IMR-90 (cell line): ENCODE results near the gene ZDBF2. TPM values are rescaled to one million over a fixed set of nuclear protein-coding genes. Genes with fewer than 3 reads are reported as not detected.

Source experiments
- ATAC-seq: fragments of 200-7000 bp; cut with Tn5 transposase; 2 replicates; pipeline ENCODE4 v1.9.1; 2020; ENCODE audit warnings: low read depth, mild to moderate bottlenecking, moderate library complexity
- BruUV-seq: library from RNA; stranded (reverse); fragments of 400-500 nt; replicated peaks from 2 replicates; lab custom pipeline; 2021; lab: Mats Ljungman, UMichigan
- CTCF ChIA-PET: fragments of 300-600 bp; formaldehyde crosslinking; extraction: SDS; loops from one replicate; lab custom pipeline; 2021; ENCODE audit warnings: antibody characterized with exemption; lab: Yijun Ruan, JAX
- POLR2A ChIA-PET: fragments of 300-600 bp; sonication (Branson Sonifier 250); formaldehyde crosslinking; loops from one replicate; lab custom pipeline; 2022; ENCODE audit warnings: antibody characterized with exemption; ENCODE audit not compliant: unreplicated experiment; lab: Charles Lee
- DNase-seq: peaks from one replicate; pipeline ENCODE4 v3.0.0; 2013
- H2AFZ ChIP-seq: replicated peaks from 2 replicates; pipeline ENCODE3; 2013; ENCODE audit warnings: low read length, mild to moderate bottlenecking; ENCODE audit not compliant: poor library complexity
- H2AK5ac ChIP-seq: 2 replicates; pipeline ENCODE4 v1.6.1; 2013; ENCODE audit warnings: low read depth, low read length, inconsistent platforms
- H2AK9ac ChIP-seq: replicated peaks from 2 replicates; pipeline ENCODE3; 2013; ENCODE audit warnings: mild to moderate bottlenecking, low read depth, low read length, moderate library complexity; ENCODE audit not compliant: poor library complexity
- H2BK120ac ChIP-seq: 2 replicates; pipeline ENCODE4 v1.6.1; 2013; ENCODE audit warnings: low read depth, low read length, inconsistent platforms
- H2BK15ac ChIP-seq: 3 replicates; pipeline ENCODE4 v1.6.1; 2013; ENCODE audit warnings: low read depth, low read length, inconsistent platforms
- H2BK20ac ChIP-seq: 2 replicates; pipeline ENCODE4 v1.6.1; 2013; ENCODE audit warnings: low read depth, mild to moderate bottlenecking, inconsistent platforms, low read length, moderate library complexity
- H2BK5ac ChIP-seq: 2 replicates; pipeline ENCODE4 v1.6.1; 2013; ENCODE audit warnings: mild to moderate bottlenecking, low read depth, low read length, inconsistent platforms; ENCODE audit not compliant: poor library complexity, severe bottlenecking
- H3K14ac ChIP-seq: replicated peaks from 2 replicates; pipeline ENCODE4 v1.6.1; 2013; ENCODE audit warnings: low read depth, low read length, inconsistent platforms
- H3K18ac ChIP-seq: 2 replicates; pipeline ENCODE4 v1.6.1; 2013; ENCODE audit warnings: low read depth, low read length, control low read depth
- H3K23ac ChIP-seq: 2 replicates; pipeline ENCODE4 v1.6.1; 2013; ENCODE audit warnings: low read depth, low read length, inconsistent platforms
- H3K27ac ChIP-seq: 2 replicates; pipeline ENCODE4 v1.5.1; 2013; ENCODE audit warnings: mild to moderate bottlenecking, control low read depth, low read length; ENCODE audit not compliant: insufficient read depth
- H3K27me3 ChIP-seq: 2 replicates; pipeline ENCODE4 v1.6.1; 2013; ENCODE audit warnings: low read length; ENCODE audit not compliant: control insufficient read depth, insufficient read depth
- H3K36me3 ChIP-seq: 2 replicates; pipeline ENCODE4 v1.6.1; 2013; ENCODE audit warnings: low read length, mixed read lengths; ENCODE audit not compliant: control insufficient read depth, insufficient read depth
- H3K4ac ChIP-seq: 2 replicates; pipeline ENCODE4 v1.6.1; 2013; ENCODE audit warnings: low read depth, low read length, inconsistent platforms
- H3K4me1 ChIP-seq: 2 replicates; pipeline ENCODE4 v1.6.1; 2013; ENCODE audit warnings: low read length, mixed read lengths; ENCODE audit not compliant: control insufficient read depth, insufficient read depth
- H3K4me2 ChIP-seq: 2 replicates; pipeline ENCODE4 v1.6.1; 2013; ENCODE audit warnings: low read depth, mild to moderate bottlenecking, control low read depth, low read length, moderate library complexity
- H3K4me3 ChIP-seq: 2 replicates; pipeline ENCODE4 v1.5.1; 2013; ENCODE audit warnings: low read depth, mild to moderate bottlenecking, control low read depth, low read length, moderate library complexity; ENCODE audit not compliant: insufficient read depth
- H3K56ac ChIP-seq: 2 replicates; pipeline ENCODE4 v1.6.1; 2013; ENCODE audit warnings: low read length, inconsistent platforms; ENCODE audit not compliant: insufficient read depth; ENCODE audit errors: extremely low read depth
- H3K79me1 ChIP-seq, 2 experiments: 2 replicates each; pipeline ENCODE4 v1.6.1; 2013; ENCODE audit warnings: low read length in 2 of 2, inconsistent platforms in 1 of 2, low read depth in 1 of 2
- H3K9ac ChIP-seq: 2 replicates; pipeline ENCODE4 v1.6.1; 2013; ENCODE audit warnings: low read depth, low read length, control low read depth
- H3K9me1 ChIP-seq: 2 replicates; pipeline ENCODE4 v1.6.1; 2013; ENCODE audit warnings: low read length, inconsistent platforms; ENCODE audit not compliant: insufficient read depth
- H3K9me3 ChIP-seq: 2 replicates; pipeline ENCODE4 v1.6.1; 2013; ENCODE audit warnings: low read length; ENCODE audit not compliant: control insufficient read depth, insufficient read depth
- H4K20me1 ChIP-seq: 2 replicates; pipeline ENCODE4 v1.6.1; 2013; ENCODE audit warnings: low read length, inconsistent platforms; ENCODE audit not compliant: insufficient read depth
- H4K5ac ChIP-seq: 2 replicates; pipeline ENCODE4 v1.6.1; 2013; ENCODE audit warnings: mild to moderate bottlenecking, low read depth, low read length, control low read depth
- H4K8ac ChIP-seq, 2 experiments: 2 replicates each; pipeline ENCODE4 v1.6.1; 2013; ENCODE audit warnings: low read depth in 2 of 2, low read length in 2 of 2, control low read depth in 1 of 2, inconsistent platforms in 1 of 2
- H4K91ac ChIP-seq: 2 replicates; pipeline ENCODE4 v1.6.1; 2013; ENCODE audit warnings: low read depth, low read length, inconsistent platforms; ENCODE audit not compliant: insufficient read depth
- CEBPB ChIP-seq: IDR thresholded peaks from 2 replicates; pipeline ENCODE4 v1.6.1; 2012; ENCODE audit warnings: low read depth, low read length, improper control_type of control experiment
- CHD1 ChIP-seq: IDR thresholded peaks from 2 replicates; pipeline ENCODE4 v1.6.1; 2012; ENCODE audit warnings: low read depth, low read length, improper control_type of control experiment
- MAZ ChIP-seq: IDR thresholded peaks from 2 replicates; pipeline ENCODE4 v1.6.1; 2012; ENCODE audit warnings: low read depth, mild to moderate bottlenecking, low read length, improper control_type of control experiment, moderate library complexity, borderline replicate concordance
- RAD21 ChIP-seq: IDR thresholded peaks from 2 replicates; pipeline ENCODE4 v1.6.1; 2012; ENCODE audit warnings: low read length, improper control_type of control experiment
- WGBS, 2 experiments: methylation state at CpG; one replicate each; pipeline versions ENCODE4 v1.1.5 to v1.1.7; 2013; ENCODE audit warnings: missing lambda C conversion rate in 2 of 2; ENCODE audit not compliant: insufficient read length in 1 of 2; ENCODE audit errors: extremely low coverage in 2 of 2; 5-methylcytosine and 5-hydroxymethylcytosine counted together
- dilution Hi-C: fragments of 300-500 bp; cut with HindIII; formaldehyde crosslinking; loops from one replicate; pipeline ENCODE4 v1.14.3; 2018; ENCODE audit warnings: low sequenced_read_pairs; ENCODE audit not compliant: unreplicated experiment
- in situ Hi-C: fragments of 300-500 bp; cut with MboI; formaldehyde crosslinking; loops from 3 replicates; pipeline ENCODE4 v1.14.3; 2019; ENCODE audit warnings: low sequenced_read_pairs, inconsistent platforms, mixed read lengths
- intact Hi-C: fragments of 100-400 bp; cut with micrococcal nuclease; formaldehyde crosslinking; loops from 2 replicates; pipeline ENCODE4 v1.10.0; 2022
- polyA plus RNA-seq, 3 experiments: library from polyadenylated mRNA; depleted of rRNA; stranded (reverse); fragments of >200 nt; gene quantifications; 2 replicates each; pipeline ENCODE4 v1.2.3, GENCODE V29; 2012; ENCODE audit warnings: low replicate concordance in 1 of 3
- total RNA-seq: library from RNA; depleted of rRNA; stranded (reverse); fragments of >200 nt; gene quantifications from 2 replicates; pipeline ENCODE4 v1.2.3, GENCODE V29; 2012

The ZDBF2 gene
- total and polyA plus RNA-seq, 2 of the 4 experiments (the other 2 are of a cell fraction): 1.9 to 10.2 TPM

DNA sequence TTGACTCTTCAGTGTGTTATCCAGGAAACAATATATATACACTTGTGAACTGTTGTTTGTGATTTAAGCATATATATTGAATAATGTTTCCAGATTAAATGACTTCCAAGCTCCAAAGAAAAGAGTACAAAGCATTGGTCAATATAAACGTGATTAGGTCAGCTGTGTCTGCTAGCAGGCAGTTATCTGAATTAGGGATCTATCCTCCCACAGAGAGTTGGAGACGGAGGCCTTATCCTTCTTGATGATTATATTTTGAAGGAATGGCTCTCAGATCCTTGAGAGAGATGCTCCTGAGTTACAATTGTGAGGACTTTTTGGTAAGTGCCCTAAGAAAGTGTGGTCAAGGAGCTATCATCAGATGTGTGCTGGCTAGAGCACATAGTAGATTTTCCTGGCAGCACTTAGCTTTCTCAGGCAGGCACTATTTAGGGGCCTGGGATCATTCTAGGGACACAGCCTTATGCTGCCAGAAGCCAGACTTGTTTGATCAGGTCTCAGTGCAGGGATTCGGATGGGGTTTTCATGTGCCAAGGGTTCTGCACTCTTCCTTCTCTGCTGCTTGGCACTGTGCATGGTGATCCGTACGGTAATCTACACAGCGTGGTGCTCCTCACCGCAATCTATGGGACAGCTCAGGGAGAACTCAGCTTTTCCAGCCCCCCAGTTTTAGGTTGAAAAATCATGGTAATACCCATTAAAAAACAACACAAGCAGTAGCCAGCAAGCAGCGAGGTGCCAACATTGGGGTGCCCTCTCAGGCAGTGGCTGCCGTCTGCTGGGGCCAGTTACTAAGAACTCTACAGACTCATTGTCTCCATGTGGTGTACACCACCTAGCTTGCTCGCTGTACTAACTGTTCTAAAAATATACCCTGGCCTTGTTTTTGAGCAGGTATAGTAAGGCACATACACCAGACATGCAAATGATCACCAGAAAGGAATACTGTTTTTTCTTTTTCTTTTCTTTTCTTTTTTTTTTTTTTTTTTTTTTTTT, 8.0 kb upstream of the ZDBF2 start:
- no peak overlapping the region for H3K56ac ChIP-seq
- no peaks in the 10 kb centered on the region for H3K9me1 ChIP-seq
- no peak overlapping the region for H3K14ac ChIP-seq
- dilution Hi-C loops: no loop called here
- in situ Hi-C loops: loop anchor here (10.0 kb wide), 1 partner anchor 102 kb away; no protein-coding TSS in a partner anchor
- no peak overlapping the region for H3K9ac ChIP-seq
- H2BK15ac ChIP-seq: no peak overlapping the region
- no peak overlapping the region for H2AFZ ChIP-seq
- no peaks in the 10 kb centered on the region for H3K4me1 ChIP-seq
- H3K27ac ChIP-seq: no peak overlapping the region
- ChIA-PET CTCF (interaction anchor here (0.7 kb wide), 1 partner anchor 122 kb away, joined by 3 read pairs; no protein-coding TSS in a partner anchor), POLR2A (no interaction called here)
- H3K4me3 ChIP-seq: no peak overlapping the region
- peaks cover 45% of the 10 kb centered on the region for H3K27me3 ChIP-seq
- H3K4ac ChIP-seq: no peak overlapping the region
- no peak overlapping the region for H4K5ac ChIP-seq
- H3K18ac ChIP-seq: no peak overlapping the region
- no TSS peak for BruUV-seq
- no peak overlapping the region for H2AK9ac ChIP-seq
- H3K23ac ChIP-seq: no peak overlapping the region
- WGBS, 2 experiments: no CpG with 5 or more reads among the region's 10 CpGs
- H3K9me3 ChIP-seq: no peaks in the 10 kb centered on the region
- no peak overlapping the region for H2BK5ac ChIP-seq
- intact Hi-C loops: no loop called here
- H4K8ac ChIP-seq: no peak overlapping the region
- H2BK20ac ChIP-seq: no peak overlapping the region
- ATAC-seq (no peak), DNase-seq (no peak)
- H4K91ac ChIP-seq: no peak overlapping the region
- no peaks in the 10 kb centered on the region for H3K36me3 ChIP-seq
- no peaks in the 10 kb centered on the region for H3K79me1 ChIP-seq
- H4K20me1 ChIP-seq: no peaks in the 10 kb centered on the region
- no peak overlapping the region for H3K4me2 ChIP-seq
- TF ChIP-seq MAZ: no peak
- TF ChIP-seq CHD1: no peak
- TF ChIP-seq RAD21: no peak
- TF ChIP-seq CEBPB: no peak
- no peak overlapping the region for H2AK5ac ChIP-seq
- H2BK120ac ChIP-seq: no peak overlapping the region
